Heart right ventricle (tissue), 16 donors: ENCODE measurements around the gene SLC2A11. TPM values are rescaled to one million over a fixed set of nuclear protein-coding genes. Genes with fewer than 3 reads are reported as not detected.

Experiments used
- ATAC-seq, 8 donors: fragments of 200-7000 bp; cut with Tn5 transposase; one replicate each; pipeline ENCODE4 v1.9.1; 2020; ENCODE audit warnings: mild to moderate bottlenecking in 8 of 8, moderate library complexity in 8 of 8, moderate number of reproducible peaks in 1 of 8
- DNase-seq, 2 donors: peaks; one replicate each; pipeline ENCODE4 v3.0.0-alpha.2; 2020
- H3K27ac ChIP-seq, 10 donors: fragments of 200-600 bp; sonication (generic) in 2 of 10; one replicate each; pipeline versions ENCODE4 v1.5.0 to v1.8.0; 2020 to 2022; ENCODE audit warnings: mild to moderate bottlenecking in 3 of 10
- H3K27me3 ChIP-seq, 7 donors: fragments of 200-600 bp; one replicate each; pipeline ENCODE4 v1.8.0; 2021 to 2022; ENCODE audit warnings: mild to moderate bottlenecking in 2 of 7
- H3K36me3 ChIP-seq, 9 donors: fragments of 200-600 bp; sonication (generic) in 1 of 9; one replicate each; pipeline versions ENCODE4 v1.5.0 to v1.8.0; 2020 to 2022; ENCODE audit warnings: mild to moderate bottlenecking in 2 of 9
- H3K4me1 ChIP-seq, 9 donors: fragments of 200-600 bp; sonication (generic) in 1 of 9; one replicate each; pipeline versions ENCODE4 v1.5.0 to v1.8.0; 2020 to 2022; ENCODE audit warnings: mild to moderate bottlenecking in 4 of 9
- H3K4me3 ChIP-seq, 10 donors: fragments of 200-600 bp; sonication (generic) in 2 of 10; one replicate each; pipeline versions ENCODE4 v1.5.0 to v1.8.0; 2020 to 2022; ENCODE audit warnings: mild to moderate bottlenecking in 7 of 10, moderate library complexity in 2 of 10
- H3K9me3 ChIP-seq, 11 donors: fragments of 200-600 bp in 10 of 11; sonication (generic) in 2 of 11; one replicate each; pipeline versions ENCODE4 v1.5.0 to v1.8.0; 2013 to 2022; ENCODE audit warnings: mild to moderate bottlenecking in 2 of 11, control low read depth in 1 of 11, moderate library complexity in 1 of 11
- CTCF ChIP-seq, 9 donors: fragments of 200-600 bp; sonication (generic) in 2 of 9; IDR thresholded peaks; one replicate each; pipeline versions ENCODE4 v1.5.0 to v1.8.0; 2021 to 2022; ENCODE audit warnings: antibody characterized with exemption in 9 of 9, mild to moderate bottlenecking in 5 of 9, moderate library complexity in 1 of 9
- WGBS, 2 donors: extraction: QIAGEN DNeasy Blood & Tissue Kit; methylation state at CpG; one replicate each; pipeline ENCODE4 v1.1.7; 2013; ENCODE audit warnings: inconsistent platforms in 1 of 2; 5-methylcytosine and 5-hydroxymethylcytosine counted together
- intact Hi-C, 10 donors: fragments of 100-400 bp; cut with DNase I; formaldehyde crosslinking; loops; one replicate each; pipeline versions ENCODE4 v1.11.1 to v1.14.2; 2022
- polyA plus RNA-seq, 2 donors: library from polyadenylated mRNA; stranded (reverse); fragments of 200-250 nt; gene quantifications; one replicate each; pipeline ENCODE4 v1.2.3, GENCODE V29; 2013
- total RNA-seq, 10 donors: library from RNA; stranded (reverse); fragmentation: NEBNext Ultra II Directional in 3 of 10; extraction: Animal tissue kit (Norgen Biotek cat#: 25700) in 3 of 10; gene quantifications; one replicate each; pipeline versions ENCODE4 v1.2.1 to v1.2.4, GENCODE V29; 2021 to 2023
- donor health status: Arrhythmogenic right ventricular cardiomyopathy.
- donor health status: ischemic (EF 13 %, LVEDD 7.1; RV severe dilation, severe dysfunction).
- donor health status: healthy with polysubstance abuse.
- donor health status: DM: no; HTN: yes; CAD: no.
- donor health status: DM: no; HTN: no; CAD: no.
- donor health status: ischemic (EF 25% LVEDD 6.9; RV normal size, moderate dysfunction).
- donor health status: ischemic (EF 25% LVEDD 5.7; RV mildly dilated, moderate dysfunction).
- donor health status: healthy.
- donor health status: DM: yes; HTN: yes; CAD: no.
- donor health status: Ischemic cardiomyopathy.
- donor health status: ischemic (EF 35%, LVEDD 5.7; RV mildly dilated, moderate dysfunction).
- donor health status: nonischemic (EF 11% LVEDD 7.7; RV severe dilation, severe dysfunction).
- donor health status: DM: yes; HTN: yes; CAD: no.
- donor health status: PGD.
- donor health status: ischemic (EF 29% LVEDD 5.4; RV normal size, mild dysfunction).
- donor health status: nonischemic (EF 23%, LVEDD 6.1; RV moderate dilation, normal function).

Gene SLC2A11
- total and polyA plus RNA-seq, 12 donors = 8.3 to 42.1 (median 21.2) TPM

- Histone ChIP-seq H3K36me3 (peaks cover 0 to 57% (median 0%) of the 10 kb centered on the region in 9 donors), H3K27me3 (no peaks in the 10 kb centered on the region), H3K4me1 (peaks cover 18 to 94% (median 65%) of the 10 kb centered on the region in 9 donors), H3K9me3 (no peaks in the 10 kb centered on the region), H3K4me3 (no peak overlapping the region), H3K27ac (peak overlapping the region; percentile 75 to 95 (median 90))
- 34 to 52% methylated on average over 11 of the region's 11 CpGs for WGBS, 2 donors
- ATAC-seq (peak; percentile 11 to 76 (median 47)), DNase-seq (peak; percentile 53 to 68)
- intact Hi-C loops = no loop called here
- no peak for TF ChIP-seq CTCF (IDR thresholded peaks at IDR 0.05)
Observed at GRCh38 chr22:23835484-23836144, 22.1 kb upstream of the SLC2A11 start.

- DNase-seq (no peak), ATAC-seq (peak in 2 of 8 donors; percentile 2 to 18)
- H3K9me3 ChIP-seq = no peaks in the 10 kb centered on the region
- no peaks in the 10 kb centered on the region for H3K27me3 ChIP-seq
- peak overlapping the region; percentile 75 to 95 (median 90) for H3K27ac ChIP-seq
- intact Hi-C loops = no loop called here
- H3K4me3 ChIP-seq = no peak overlapping the region
- no peak for TF ChIP-seq CTCF (IDR thresholded peaks at IDR 0.05)
- WGBS, 2 donors = 62 to 67% methylated on average over 4 to 5 of the region's 5 CpGs
- H3K36me3 ChIP-seq = peaks cover 0 to 50% (median 0%) of the 10 kb centered on the region in 9 donors
- peaks cover 18 to 87% (median 65%) of the 10 kb centered on the region in 9 donors for H3K4me1 ChIP-seq
Observed at GRCh38 chr22:23836281-23836680, 21.4 kb upstream of the SLC2A11 start.

GRCh38 chr22:23836692-23837495 is 20.8 kb upstream of the SLC2A11 start:
- Histone ChIP-seq H3K27me3 (no peaks in the 10 kb centered on the region), H3K4me1 (peaks cover 15 to 81% (median 61%) of the 10 kb centered on the region in 9 donors), H3K27ac (peak overlapping the region; percentile 75 to 95 (median 90)), H3K9me3 (no peaks in the 10 kb centered on the region), H3K4me3 (no peak overlapping the region), H3K36me3 (peaks cover 0 to 44% (median 0%) of the 10 kb centered on the region in 9 donors)
- intact Hi-C loops = no loop called here
- ATAC-seq (no peak), DNase-seq (no peak)
- WGBS, 2 donors = 70 to 83% methylated on average over 12 of the region's 12 CpGs
- TF ChIP-seq CTCF (IDR thresholded peaks at IDR 0.05) = no peak

- 90 to 94% methylated on average over 12 of the region's 12 CpGs for WGBS, 2 donors
- H3K36me3 ChIP-seq = peaks cover 0 to 40% (median 0%) of the 10 kb centered on the region in 9 donors
- peaks cover 16 to 77% (median 56%) of the 10 kb centered on the region in 9 donors for H3K4me1 ChIP-seq
- intact Hi-C loops = no loop called here
- no peak overlapping the region for H3K4me3 ChIP-seq
- DNase-seq = no peak
- no peaks in the 10 kb centered on the region for H3K27me3 ChIP-seq
- H3K9me3 ChIP-seq = no peaks in the 10 kb centered on the region
- no peak for ATAC-seq
- no peak for TF ChIP-seq CTCF (IDR thresholded peaks at IDR 0.05)
- peak overlapping the region in 8 of 10 donors; percentile 75 to 95 (median 91) for H3K27ac ChIP-seq
Observed at GRCh38 chr22:23837496-23837859, 20.2 kb upstream of the SLC2A11 start.
